Natural killer cell (primary cell): Measurements from ENCODE around the gene VGF. TPM values are rescaled to one million over a fixed set of nuclear protein-coding genes. Genes with fewer than 3 reads are reported as not detected.
A peak's percentile ranks its signal among the peaks of the same experiment; 100 is the strongest.
"Not testable (repeated sequence)": the region's sequence is repeated elsewhere in the genome, so short reads cannot be mapped to it uniquely, and the experiment has no call there.

ENCODE experiments used
- ATAC-seq, 3 donors: fragments of 150-1000 bp in 2 of 3; fragments of 200-7000 bp in 1 of 3; cut with Tn5 transposase; 1 replicate in 1 of 3; 2 replicates in 2 of 3; pipeline ENCODE4 v1.10.0; 2021; ENCODE audit warnings: mild to moderate bottlenecking in 2 of 3, moderate library complexity in 2 of 3
- DNase-seq, 2 donors: peaks; one replicate each; pipeline versions ENCODE4 v3.0.0 to v3.0.0-alpha.2; 2013 to 2021; ENCODE audit warnings: mixed read lengths in 1 of 2
- H3K27ac ChIP-seq: one replicate; pipeline ENCODE4 v1.5.1; 2013; ENCODE audit warnings: mild to moderate bottlenecking, low read length
- H3K27me3 ChIP-seq: one replicate; pipeline ENCODE4 v1.6.1; 2013; ENCODE audit warnings: low read length; ENCODE audit not compliant: control insufficient read depth, insufficient read depth
- H3K36me3 ChIP-seq: one replicate; pipeline ENCODE4 v1.6.1; 2013; ENCODE audit warnings: low read length; ENCODE audit not compliant: control insufficient read depth, insufficient read depth
- H3K4me1 ChIP-seq: one replicate; pipeline ENCODE4 v1.6.1; 2013; ENCODE audit warnings: low read length; ENCODE audit not compliant: control insufficient read depth, insufficient read depth
- H3K4me3 ChIP-seq: one replicate; pipeline ENCODE4 v1.5.1; 2013; ENCODE audit warnings: low read length
- H3K9me3 ChIP-seq: one replicate; pipeline ENCODE4 v1.6.1; 2013; ENCODE audit warnings: low read length; ENCODE audit not compliant: control insufficient read depth, insufficient read depth
- H3K27ac Mint-ChIP-seq, 2 donors: one replicate each; pipeline ENCODE4 v1.8.0; 2022; ENCODE audit warnings: mild to moderate bottlenecking in 2 of 2, mixed read lengths in 2 of 2, moderate library complexity in 1 of 2
- H3K27me3 Mint-ChIP-seq, 2 donors: one replicate each; pipeline ENCODE4 v1.8.0; 2022; ENCODE audit warnings: low read depth in 2 of 2, mixed read lengths in 2 of 2
- H3K36me3 Mint-ChIP-seq: one replicate; pipeline ENCODE4 v1.8.0; 2022; ENCODE audit warnings: mixed read lengths
- H3K4me1 Mint-ChIP-seq, 2 donors: one replicate each; pipeline ENCODE4 v1.8.0; 2022; ENCODE audit warnings: mixed read lengths in 2 of 2
- H3K4me3 Mint-ChIP-seq: one replicate; pipeline ENCODE4 v1.8.0; 2022; ENCODE audit warnings: mild to moderate bottlenecking, moderate library complexity, mixed read lengths
- H3K9me3 Mint-ChIP-seq, 2 donors: one replicate each; pipeline ENCODE4 v1.8.0; 2022; ENCODE audit warnings: mixed read lengths in 2 of 2
- WGBS: methylation state at CpG from one replicate; pipeline ENCODE4 v1.1.7; 2013; ENCODE audit warnings: missing lambda C conversion rate; ENCODE audit not compliant: insufficient coverage; 5-methylcytosine and 5-hydroxymethylcytosine counted together
- intact Hi-C: fragments of 100-400 bp; cut with micrococcal nuclease; formaldehyde crosslinking; loops from one replicate; pipeline ENCODE4 v1.14.2; 2022
- total RNA-seq, 4 donors: library from RNA; stranded (reverse); fragments of 120-200 nt in 1 of 4; gene quantifications; one replicate each; pipeline versions ENCODE4 v1.2.3 to v1.2.4, GENCODE V29; 2013 to 2022
- TF ChIP-seq, protein P1 (sequence below): fragments of 200-600 bp; IDR thresholded peaks from one replicate; pipeline ENCODE4 v1.8.0; 2022; ENCODE audit warnings: antibody characterized with exemption

Gene VGF
- total RNA-seq, 3 donors from 2014 or later (not counting 1 experiment from before 2014, with no cell fraction given): not detected

GRCh38 chr7:101123703-101124068, 41.7 kb downstream of the VGF start:
- no peak for ATAC-seq
- Mint-ChIP-seq H3K9me3 (no peaks in the 10 kb centered on the region), H3K27ac (no peak overlapping the region), H3K4me3 (no peak overlapping the region), H3K4me1 (peaks cover 53 to 54% of the 10 kb centered on the region in 2 donors), H3K27me3 (peaks cover 12 to 24% of the 10 kb centered on the region in 2 donors), H3K36me3 (no peaks in the 10 kb centered on the region)
- intact Hi-C loops: no loop called here
- peaks cover 4% of the 10 kb centered on the region for H3K27me3 ChIP-seq
- DNase-seq: no peak
- TF ChIP-seq, protein P1, sequence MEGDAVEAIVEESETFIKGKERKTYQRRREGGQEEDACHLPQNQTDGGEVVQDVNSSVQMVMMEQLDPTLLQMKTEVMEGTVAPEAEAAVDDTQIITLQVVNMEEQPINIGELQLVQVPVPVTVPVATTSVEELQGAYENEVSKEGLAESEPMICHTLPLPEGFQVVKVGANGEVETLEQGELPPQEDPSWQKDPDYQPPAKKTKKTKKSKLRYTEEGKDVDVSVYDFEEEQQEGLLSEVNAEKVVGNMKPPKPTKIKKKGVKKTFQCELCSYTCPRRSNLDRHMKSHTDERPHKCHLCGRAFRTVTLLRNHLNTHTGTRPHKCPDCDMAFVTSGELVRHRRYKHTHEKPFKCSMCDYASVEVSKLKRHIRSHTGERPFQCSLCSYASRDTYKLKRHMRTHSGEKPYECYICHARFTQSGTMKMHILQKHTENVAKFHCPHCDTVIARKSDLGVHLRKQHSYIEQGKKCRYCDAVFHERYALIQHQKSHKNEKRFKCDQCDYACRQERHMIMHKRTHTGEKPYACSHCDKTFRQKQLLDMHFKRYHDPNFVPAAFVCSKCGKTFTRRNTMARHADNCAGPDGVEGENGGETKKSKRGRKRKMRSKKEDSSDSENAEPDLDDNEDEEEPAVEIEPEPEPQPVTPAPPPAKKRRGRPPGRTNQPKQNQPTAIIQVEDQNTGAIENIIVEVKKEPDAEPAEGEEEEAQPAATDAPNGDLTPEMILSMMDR: no peak
- no peak overlapping the region for H3K27ac ChIP-seq
- no peak overlapping the region for H3K4me3 ChIP-seq
- H3K9me3 ChIP-seq: no peaks in the 10 kb centered on the region
- WGBS: 92% methylated on average over 3 of the region's 3 CpGs
- no peaks in the 10 kb centered on the region for H3K36me3 ChIP-seq
- H3K4me1 ChIP-seq: peaks cover 54% of the 10 kb centered on the region

- H3K27ac Mint-ChIP-seq: no peak overlapping the region
Measured at GRCh38 chr7:101122933-101123702, 42.3 kb downstream of the VGF start.

GRCh38 chr7:101121991-101122932, 43.1 kb downstream of the VGF start:
- H3K27ac Mint-ChIP-seq: peak overlapping the region in 1 of 2 donors; percentile 79

More at GRCh38 chr7:101122933-101123702, 42.3 kb downstream of the VGF start:
- DNase-seq (no peak), ATAC-seq (no peak)
- TF ChIP-seq, protein P1: no peak
- no peaks in the 10 kb centered on the region for H3K9me3 ChIP-seq
- WGBS: 96% methylated on average over 10 of the region's 11 CpGs
- peaks cover 12 to 24% of the 10 kb centered on the region in 2 donors for H3K27me3 Mint-ChIP-seq
- H3K36me3 ChIP-seq: no peaks in the 10 kb centered on the region
- H3K4me1 ChIP-seq: peaks cover 48% of the 10 kb centered on the region
- no peak overlapping the region for H3K27ac ChIP-seq
- H3K27me3 ChIP-seq: peaks cover 4% of the 10 kb centered on the region
- intact Hi-C loops: no loop called here
- H3K36me3 Mint-ChIP-seq: no peaks in the 10 kb centered on the region
- H3K4me3 Mint-ChIP-seq: no peak overlapping the region
- H3K9me3 Mint-ChIP-seq: no peaks in the 10 kb centered on the region
- peaks cover 47 to 48% of the 10 kb centered on the region in 2 donors for H3K4me1 Mint-ChIP-seq
- H3K4me3 ChIP-seq: no peak overlapping the region

DNA sequence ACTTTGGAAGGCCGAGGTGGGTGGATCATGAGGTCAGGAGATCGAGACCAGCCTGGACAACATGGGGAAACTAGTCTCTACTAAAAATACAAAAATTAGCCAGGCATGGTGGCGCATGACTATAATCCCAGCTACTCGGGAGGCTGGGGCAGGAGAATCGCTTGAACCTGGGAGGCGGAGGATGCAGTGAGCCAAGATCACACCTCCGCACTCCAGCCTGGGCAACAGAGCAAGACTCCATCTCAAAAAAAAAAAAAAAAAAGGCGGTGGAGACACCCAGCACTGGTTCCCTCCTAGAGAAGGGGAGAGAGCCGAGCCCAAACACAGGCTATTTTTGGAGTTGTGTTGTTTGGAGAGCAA, 43.8 kb downstream of the VGF start:
- DNase-seq, H3K4me3 ChIP-seq, H3K36me3 ChIP-seq, H3K27ac ChIP-seq, ATAC-seq, H3K9me3 ChIP-seq, H3K27me3 ChIP-seq, H3K36me3 Mint-ChIP-seq, H3K9me3 Mint-ChIP-seq, intact Hi-C loops: not testable (repeated sequence)
- 87% methylated on average over 8 of the region's 9 CpGs for WGBS
- Mint-ChIP-seq H3K27ac (peak overlapping the region in 1 of 2 donors; percentile 79), H3K4me3 (peak overlapping the region; percentile 14), H3K4me1 (peaks cover 32 to 33% of the 10 kb centered on the region in 2 donors), H3K27me3 (peaks cover 12 to 21% of the 10 kb centered on the region in 2 donors)
- H3K4me1 ChIP-seq: peaks cover 33% of the 10 kb centered on the region

More at GRCh38 chr7:101121991-101122932, 43.1 kb downstream of the VGF start:
- no peak overlapping the region for H3K27ac ChIP-seq
- Mint-ChIP-seq H3K36me3 (no peaks in the 10 kb centered on the region), H3K27me3 (peaks cover 12 to 21% of the 10 kb centered on the region in 2 donors), H3K4me1 (peaks cover 39% of the 10 kb centered on the region in 2 donors), H3K4me3 (peak overlapping the region; percentile 14), H3K9me3 (no peaks in the 10 kb centered on the region)
- H3K9me3 ChIP-seq: no peaks in the 10 kb centered on the region
- H3K27me3 ChIP-seq: peaks cover 3% of the 10 kb centered on the region
- DNase-seq: no peak
- H3K36me3 ChIP-seq: no peaks in the 10 kb centered on the region
- H3K4me1 ChIP-seq: peaks cover 40% of the 10 kb centered on the region
- TF ChIP-seq, protein P1: no peak
- ATAC-seq: no peak
- H3K4me3 ChIP-seq: no peak overlapping the region
- WGBS: 32% methylated on average over 17 of the region's 17 CpGs
- intact Hi-C loops: no loop called here
